ENCODE results near the gene KIF2A. TPM values are rescaled to one million over a fixed set of nuclear protein-coding genes. Genes with fewer than 3 reads are reported as not detected.

KIF2A gene
- total and polyA plus RNA-seq, 2 of the 8 experiments (the other 6 are each of a cell fraction or from before 2014, with no cell fraction given), result 18.4 to 97.1 TPM

DNA sequence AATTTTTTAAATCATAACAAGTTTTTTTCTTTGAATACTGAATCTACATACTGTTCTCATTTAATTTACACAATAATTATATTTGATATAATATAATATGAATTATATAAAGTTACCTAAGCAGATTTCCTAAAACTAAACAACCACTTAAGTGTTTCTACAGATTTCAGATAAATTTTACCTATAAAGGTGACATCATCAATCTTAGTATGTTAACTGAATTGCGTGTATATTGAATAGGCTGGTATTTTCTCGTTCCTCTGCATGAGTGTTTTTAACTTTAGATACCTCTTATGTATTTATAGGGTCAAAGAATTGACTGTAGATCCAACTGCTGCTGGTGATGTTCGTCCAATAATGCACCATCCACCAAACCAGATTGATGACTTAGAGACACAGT is 67.4 kb downstream of the KIF2A start:
- Histone ChIP-seq H3K27me3 (replicated peaks in 1 of 4; ENCODE audit: control insufficient read depth in 3 of 4, extremely low read depth in 1 of 4, insufficient read depth in 3 of 4, low read length in 3 of 4) (no peaks in the 10 kb centered on the region), H3K4me1 (replicated peaks in 1 of 4; ENCODE audit: control insufficient read depth in 3 of 4, insufficient read depth in 4 of 4, low read length in 3 of 4) (no peaks in the 10 kb centered on the region), H3K56ac (replicated peaks; ENCODE audit: insufficient read length, low read depth, low read length) (no peak overlapping the region), H2BK5ac (ENCODE audit: low read depth, low read length) (no peak overlapping the region), H3K23ac (ENCODE audit: insufficient read length) (no peak overlapping the region), H3K27ac (ENCODE audit: low read depth, low read length) (no peak overlapping the region), H3K4me3 (ENCODE audit: extremely low read depth in 1 of 4, insufficient read depth in 2 of 4, low read depth in 3 of 4, low read length in 4 of 4) (no peak overlapping the region), H2AFZ (ENCODE audit: low read length) (no peak overlapping the region), H3K23me2 (ENCODE audit: low read depth, low read length) (no peaks in the 10 kb centered on the region), H3K9me3 (ENCODE audit: insufficient read depth in 2 of 2, low read depth in 1 of 2, low read length in 1 of 2) (no peaks in the 10 kb centered on the region), H3K79me2 (ENCODE audit: control insufficient read depth in 1 of 2, insufficient read depth in 2 of 2, low read length in 2 of 2) (no peaks in the 10 kb centered on the region), H3K79me1 (ENCODE audit: low read depth, low read length) (no peaks in the 10 kb centered on the region), H3K4ac (replicated peaks; ENCODE audit: insufficient read length, low read depth, low read length) (no peak overlapping the region), H2AK5ac (ENCODE audit: low read depth, low read length) (no peak overlapping the region), H3K9ac (replicated peaks in 1 of 4; ENCODE audit: extremely low read depth in 1 of 4, low read depth in 3 of 4, low read length in 3 of 4) (no peak overlapping the region), H3K36me3 (ENCODE audit: control insufficient read depth in 2 of 4, insufficient read depth in 4 of 4, low read length in 3 of 4) (peaks cover 2 to 42% (median 28%) of the 10 kb centered on the region in 4 experiments; a peak in 7 of 8 replicates), H3K18ac (ENCODE audit: extremely low read depth, low read length) (no peak overlapping the region), H2BK20ac (ENCODE audit: low read length) (no peak overlapping the region), H2BK120ac (replicated peaks; ENCODE audit: low read depth, low read length) (no peak overlapping the region), H3K14ac (ENCODE audit: insufficient read length) (no peak overlapping the region), H4K5ac (ENCODE audit: insufficient read length, low read depth, low read length) (no peak overlapping the region), H2BK12ac (ENCODE audit: low read depth, low read length) (no peak overlapping the region), H2BK15ac (ENCODE audit: low read length) (no peak overlapping the region), H4K20me1 (replicated peaks in 1 of 2; ENCODE audit: control insufficient read depth in 1 of 2, insufficient read depth in 2 of 2, low read length in 2 of 2) (no peaks in the 10 kb centered on the region), H4K91ac (replicated peaks; ENCODE audit: insufficient read length, low read length) (no peak overlapping the region), H3K4me2 (ENCODE audit: insufficient read depth in 1 of 2, low read depth in 2 of 2, low read length in 2 of 2) (no peak overlapping the region), H4K8ac (ENCODE audit: extremely low read depth, insufficient read depth, low read length) (no peak overlapping the region)
- no peak for DNase-seq (ENCODE audit: low read depth in 1 of 2, low spot score in 2 of 2)
- no peak for FAIRE-seq
- WGBS, 2 experiments (ENCODE audit: extremely low coverage in 1 of 2, insufficient coverage in 1 of 2, insufficient read length in 1 of 2, insufficient replicate concordance in 2 of 2, low coverage in 1 of 2, low lambda C conversion rate in 2 of 2, missing lambda C conversion rate in 1 of 2), result 90% methylated on average over 3 of the region's 3 CpGs; no CpG with 5 or more reads in 1 of the 2 experiments
- POLR2A ChIA-PET (ENCODE audit: partially characterized antibody), result no interaction called here
- no peak for TF ChIP-seq NRF1 (IDR thresholded peaks at IDR 0.05; ENCODE audit: low read depth, low read length)
- no peak for TF ChIP-seq SIN3A (conservative IDR thresholded peaks at IDR 0.05 in 1 of 2, IDR thresholded peaks at IDR 0.05 in 1 of 2; ENCODE audit: low read depth in 1 of 2, low read length in 2 of 2)
- TF ChIP-seq ATF2 (IDR thresholded peaks at IDR 0.05; ENCODE audit: low read length), result no peak
- CTCF ChIA-PET (ENCODE audit: partially characterized antibody), result no interaction called here

Data from H1 (cell line).